GM12878 (cell line): ENCODE measurements around the gene CAMK2D. TPM values are rescaled to one million over a fixed set of nuclear protein-coding genes. Genes with fewer than 3 reads are reported as not detected.

Experiments
- ATAC-seq: fragments of 200-7000 bp; cut with Tn5 transposase; 3 replicates; pipeline ENCODE4 v1.9.1; 2020; ENCODE audit warnings: mild to moderate bottlenecking, moderate library complexity
- BruUV-seq: library from RNA; stranded (reverse); fragments of 400-500 nt; replicated peaks from 2 replicates; lab custom pipeline; 2021; lab: Mats Ljungman, UMichigan
- CTCF ChIA-PET: fragments of 300-600 bp; sonication (Branson Sonifier 250); formaldehyde crosslinking; extraction: SDS; loops from one replicate; lab custom pipeline; 2021; ENCODE audit warnings: inconsistent platforms; lab: Yijun Ruan, JAX
- POLR2A ChIA-PET: fragments of 350-600 bp; formaldehyde crosslinking; extraction: SDS; loops from one replicate; lab custom pipeline; 2021; ENCODE audit warnings: inconsistent platforms; lab: Charles Lee
- RAD21 ChIA-PET: fragments of 300-600 bp; sonication (Branson Sonifier 250); formaldehyde crosslinking; loops from one replicate; lab custom pipeline; 2023; ENCODE audit warnings: antibody characterized with exemption; ENCODE audit not compliant: unreplicated experiment; lab: Charles Lee
- SMC1A ChIA-PET: fragments of 300-600 bp; sonication (Branson Sonifier 250); formaldehyde crosslinking; loops from one replicate; lab custom pipeline; 2023; ENCODE audit not compliant: unreplicated experiment, uncharacterized antibody; lab: Charles Lee
- DNase-seq: peaks from one replicate; pipeline ENCODE4 v3.0.0-alpha.2; 2011; ENCODE audit warnings: low read depth, low spot score
- FAIRE-seq: peaks from 3 replicates; lab custom pipeline; 2011; peaks lifted over from hg19 to GRCh38; lab: Jason Lieb, UNC
- H2AFZ ChIP-seq: 2 replicates; pipeline ENCODE4 v1.6.0; 2011; ENCODE audit warnings: low read depth, low read length, control low read depth; ENCODE audit not compliant: control insufficient read depth
- H3K27ac ChIP-seq: 2 replicates; pipeline ENCODE4 v1.5.1; 2011; ENCODE audit warnings: control low read depth; ENCODE audit not compliant: control insufficient read depth, insufficient read depth
- H3K27me3 ChIP-seq, 2 experiments: replicated peaks in 1 of 2; 2 replicates each; pipeline versions ENCODE4 v1.6.0 to v1.6.1; 2011; ENCODE audit warnings: low read length in 1 of 2; ENCODE audit not compliant: control insufficient read depth in 2 of 2, insufficient read depth in 2 of 2
- H3K36me3 ChIP-seq, 2 experiments: 2 replicates each; pipeline ENCODE4 v1.5.1; 2011; ENCODE audit warnings: low read length in 1 of 2; ENCODE audit not compliant: control insufficient read depth in 2 of 2, insufficient read depth in 2 of 2
- H3K4me1 ChIP-seq: 2 replicates; pipeline ENCODE4 v1.6.1; 2011; ENCODE audit warnings: mild to moderate bottlenecking, low read length, moderate library complexity, mixed read lengths; ENCODE audit not compliant: control insufficient read depth, insufficient read depth
- H3K4me2 ChIP-seq: 2 replicates; pipeline ENCODE4 v1.6.0; 2011; ENCODE audit warnings: control low read depth; ENCODE audit not compliant: control insufficient read depth, insufficient read depth
- H3K4me3 ChIP-seq: fragments of 200-600 bp; sonication (generic); 2 replicates; pipeline ENCODE4 v1.5.1; 2016
- H3K79me2 ChIP-seq: 2 replicates; pipeline ENCODE4 v1.6.0; 2011; ENCODE audit warnings: low read length; ENCODE audit not compliant: control insufficient read depth, insufficient read depth
- H3K9ac ChIP-seq: 2 replicates; pipeline ENCODE4 v1.8.0; 2011; ENCODE audit warnings: low read length, control low read depth, mixed read lengths; ENCODE audit not compliant: control insufficient read depth, insufficient read depth
- H3K9me3 ChIP-seq: replicated peaks from 3 replicates; pipeline ENCODE4 v1.5.1; 2011; ENCODE audit warnings: mild to moderate bottlenecking, low read length; ENCODE audit not compliant: control insufficient read depth, insufficient read depth
- H4K20me1 ChIP-seq: 2 replicates; pipeline ENCODE4 v1.6.0; 2011; ENCODE audit not compliant: control insufficient read depth, insufficient read depth
- EGR1 ChIP-seq, 2 experiments: IDR thresholded peaks; 1 replicate in 1 of 2; 2 replicates in 1 of 2; pipeline ENCODE4 v1.6.1; 2011 to 2012; ENCODE audit warnings: low read depth in 2 of 2, low read length in 2 of 2, borderline replicate concordance in 1 of 2, mild to moderate bottlenecking in 1 of 2, moderate library complexity in 1 of 2
- ETV6 ChIP-seq, 2 experiments: fragments of 450-650 bp in 1 of 2; IDR thresholded peaks in 1 of 2; conservative IDR thresholded peaks in 1 of 2; 2 replicates each; pipeline ENCODE4 v1.6.1; 2014; ENCODE audit warnings: antibody characterized with exemption in 1 of 2, borderline replicate concordance in 1 of 2, low read depth in 1 of 2, mild to moderate bottlenecking in 1 of 2, moderate library complexity in 1 of 2
- JUND ChIP-seq: IDR thresholded peaks from 2 replicates; pipeline ENCODE4 v1.6.1; 2012; ENCODE audit warnings: low read depth, mild to moderate bottlenecking, low read length, improper control_type of control experiment, moderate library complexity
- LARP7 ChIP-seq: fragments of 450-650 bp; IDR thresholded peaks from 2 replicates; pipeline ENCODE4 v1.6.1; 2017; ENCODE audit warnings: mild to moderate bottlenecking
- PAX5 ChIP-seq: IDR thresholded peaks from 2 replicates; pipeline ENCODE4 v1.6.1; 2011; ENCODE audit warnings: low read depth, low read length, borderline replicate concordance
- RELA ChIP-seq: fragments of 450-650 bp; IDR thresholded peaks from 2 replicates; pipeline ENCODE4 v1.8.0; 2014; ENCODE audit warnings: borderline replicate concordance; ENCODE audit not compliant: partially characterized antibody
- SUZ12 ChIP-seq: fragments of 200-600 bp; sonication (generic); IDR thresholded peaks from one replicate; pipeline ENCODE4 v1.6.1; 2018; ENCODE audit warnings: antibody characterized with exemption, mild to moderate bottlenecking; ENCODE audit not compliant: unreplicated experiment
- WRNIP1 ChIP-seq: IDR thresholded peaks from 2 replicates; pipeline ENCODE4 v1.6.1; 2011; ENCODE audit warnings: low read depth, low read length, improper control_type of control experiment, borderline replicate concordance
- ZNF274 ChIP-seq: IDR thresholded peaks from one replicate; pipeline ENCODE4 v1.8.0; 2011; ENCODE audit not compliant: insufficient read length, insufficient read depth
- WGBS: methylation state at CpG from one replicate; pipeline ENCODE4 v1.1.6; 2016; ENCODE audit warnings: low lambda C conversion rate; ENCODE audit not compliant: insufficient replicate concordance, insufficient coverage; ENCODE audit errors: missing lambda C conversion rate; 5-methylcytosine and 5-hydroxymethylcytosine counted together
- in situ Hi-C: fragments of 300-500 bp; cut with MboI; formaldehyde crosslinking; loops from 9 replicates; pipeline ENCODE4 v1.14.3; 2018; ENCODE audit warnings: mixed read lengths
- intact Hi-C: fragments of 100-400 bp; cut with micrococcal nuclease; formaldehyde crosslinking; loops from one replicate; pipeline ENCODE4 v1.14.2; 2022; ENCODE audit not compliant: unreplicated experiment
- polyA plus RNA-seq, 11 experiments: library from polyadenylated mRNA; depleted of rRNA in 4 of 11; unstranded in 6 of 11; stranded (reverse) in 5 of 11; fragments of >200 nt; fragmentation: Nextera tagmentation in 4 of 11; fragmentation: Illumina TruSeq in 1 of 11; extraction: Ambion mirVana in 4 of 11; extraction: Trizol in 1 of 11; gene quantifications; 1 replicate in 1 of 11; 2 replicates in 10 of 11; pipeline versions ENCODE4 v1.2.1 to v1.2.3, GENCODE V29; 2011 to 2016; ENCODE audit warnings: inconsistent platforms in 2 of 11, missing spikeins in 2 of 11, low read depth in 1 of 11
- total RNA-seq, 4 experiments: library from RNA; depleted of rRNA in 3 of 4; stranded (reverse); fragments of >200 nt in 3 of 4; fragmentation: Illumina TruSeq in 1 of 4; extraction: Trizol in 1 of 4; gene quantifications; 2 replicates each; pipeline versions ENCODE4 v1.2.1 to v1.2.3, GENCODE V29; 2013 to 2021
- TF ChIP-seq, protein P1 (sequence below): fragments of 150-350 bp; IDR thresholded peaks from 2 replicates; pipeline ENCODE4 v1.6.1; 2014; ENCODE audit warnings: mild to moderate bottlenecking, low read depth, low read length
- TF ChIP-seq, protein P2 (sequence below): fragments of 150-350 bp; IDR thresholded peaks from 2 replicates; pipeline ENCODE4 v1.6.1; 2016; ENCODE audit warnings: low read depth, low read length
- TF ChIP-seq, protein P3 (sequence below): fragments of 450-650 bp; conservative IDR thresholded peaks from 2 replicates; pipeline ENCODE4 v1.6.1; 2017; ENCODE audit warnings: mild to moderate bottlenecking, moderate library complexity
- TF ChIP-seq, protein P4 (sequence below): fragments of 450-650 bp; formaldehyde crosslinking; IDR thresholded peaks from 2 replicates; pipeline ENCODE4 v1.4.0; 2020; ENCODE audit warnings: mild to moderate bottlenecking, moderate library complexity

The CAMK2D gene
- total and polyA plus RNA-seq, 10 of the 15 experiments (the other 5 are each of a cell fraction or from before 2014, with no cell fraction given) = 6.9 to 88.5 (median 12.9) TPM

DNA sequence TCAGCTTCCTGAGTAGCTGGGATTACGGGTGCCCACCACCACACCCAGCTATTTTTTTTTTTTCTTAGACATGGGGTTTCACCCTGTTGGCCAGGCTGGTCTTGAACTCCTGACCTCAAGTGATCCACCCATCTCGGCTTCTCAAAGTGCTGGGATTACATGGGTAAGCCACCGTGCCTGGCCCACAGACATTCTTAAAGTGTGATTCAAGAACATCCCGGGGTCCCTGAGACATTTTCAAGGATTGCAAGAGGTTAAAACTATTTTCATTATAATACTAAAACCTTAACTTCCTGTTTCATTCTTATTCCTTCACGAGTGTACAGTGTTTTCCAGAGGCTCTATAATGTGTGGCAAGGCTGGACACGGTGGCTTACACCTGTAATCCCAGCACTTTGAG, 318.7 kb downstream of the CAMK2D start:
- WGBS = 36% methylated on average over 6 of the region's 6 CpGs
- in situ Hi-C loops (no loop called here), intact Hi-C loops (no loop called here)
- no peaks in the 10 kb centered on the region for H3K36me3 ChIP-seq
- FAIRE-seq (no peak), DNase-seq (no peak), ATAC-seq (no peak)
- CTCF ChIA-PET = no interaction called here
- no peaks in the 10 kb centered on the region; the same call in 1 of the 2 replicates for H3K4me1 ChIP-seq
- no peaks in the 10 kb centered on the region for H4K20me1 ChIP-seq
- no peak overlapping the region for H3K4me2 ChIP-seq
- H3K79me2 ChIP-seq = no peaks in the 10 kb centered on the region
- H3K9me3 ChIP-seq = no peaks in the 10 kb centered on the region; the same call in 2 of the 3 replicates
- H3K9ac ChIP-seq = no peak overlapping the region
- no TSS peak for BruUV-seq
- SMC1A ChIA-PET = interaction anchor here (0.6 to 1.0 kb wide), 2 partner anchors 165 to 749 kb away, joined by 3 read pairs; no protein-coding TSS in a partner anchor
- no peak overlapping the region for H2AFZ ChIP-seq
- POLR2A ChIA-PET = interaction anchor here (0.6 kb wide), 1 partner anchor 9 kb away, joined by 3 read pairs; no protein-coding TSS in a partner anchor
- no peak overlapping the region for H3K4me3 ChIP-seq
- RAD21 ChIA-PET = interaction anchor here (0.6 kb wide), 1 partner anchor 412 kb away, joined by 3 read pairs; no protein-coding TSS in a partner anchor
- no peaks in the 10 kb centered on the region for H3K27me3 ChIP-seq
- no peak overlapping the region for H3K27ac ChIP-seq
- TF ChIP-seq PAX5 = no peak
- TF ChIP-seq ZNF274 = no peak
- TF ChIP-seq ETV6 (conservative IDR thresholded peaks at IDR 0.05 in 1 of 2, IDR thresholded peaks at IDR 0.05 in 1 of 2; ENCODE audit: borderline replicate concordance in 1 of 2, low read depth in 1 of 2) = no peak
- TF ChIP-seq EGR1 (IDR thresholded peaks at IDR 0.05; ENCODE audit: borderline replicate concordance in 1 of 2, low read depth in 2 of 2, low read length in 2 of 2) = no peak
- TF ChIP-seq, protein P1, sequence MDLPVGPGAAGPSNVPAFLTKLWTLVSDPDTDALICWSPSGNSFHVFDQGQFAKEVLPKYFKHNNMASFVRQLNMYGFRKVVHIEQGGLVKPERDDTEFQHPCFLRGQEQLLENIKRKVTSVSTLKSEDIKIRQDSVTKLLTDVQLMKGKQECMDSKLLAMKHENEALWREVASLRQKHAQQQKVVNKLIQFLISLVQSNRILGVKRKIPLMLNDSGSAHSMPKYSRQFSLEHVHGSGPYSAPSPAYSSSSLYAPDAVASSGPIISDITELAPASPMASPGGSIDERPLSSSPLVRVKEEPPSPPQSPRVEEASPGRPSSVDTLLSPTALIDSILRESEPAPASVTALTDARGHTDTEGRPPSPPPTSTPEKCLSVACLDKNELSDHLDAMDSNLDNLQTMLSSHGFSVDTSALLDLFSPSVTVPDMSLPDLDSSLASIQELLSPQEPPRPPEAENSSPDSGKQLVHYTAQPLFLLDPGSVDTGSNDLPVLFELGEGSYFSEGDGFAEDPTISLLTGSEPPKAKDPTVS = no peak
- TF ChIP-seq, protein P2, sequence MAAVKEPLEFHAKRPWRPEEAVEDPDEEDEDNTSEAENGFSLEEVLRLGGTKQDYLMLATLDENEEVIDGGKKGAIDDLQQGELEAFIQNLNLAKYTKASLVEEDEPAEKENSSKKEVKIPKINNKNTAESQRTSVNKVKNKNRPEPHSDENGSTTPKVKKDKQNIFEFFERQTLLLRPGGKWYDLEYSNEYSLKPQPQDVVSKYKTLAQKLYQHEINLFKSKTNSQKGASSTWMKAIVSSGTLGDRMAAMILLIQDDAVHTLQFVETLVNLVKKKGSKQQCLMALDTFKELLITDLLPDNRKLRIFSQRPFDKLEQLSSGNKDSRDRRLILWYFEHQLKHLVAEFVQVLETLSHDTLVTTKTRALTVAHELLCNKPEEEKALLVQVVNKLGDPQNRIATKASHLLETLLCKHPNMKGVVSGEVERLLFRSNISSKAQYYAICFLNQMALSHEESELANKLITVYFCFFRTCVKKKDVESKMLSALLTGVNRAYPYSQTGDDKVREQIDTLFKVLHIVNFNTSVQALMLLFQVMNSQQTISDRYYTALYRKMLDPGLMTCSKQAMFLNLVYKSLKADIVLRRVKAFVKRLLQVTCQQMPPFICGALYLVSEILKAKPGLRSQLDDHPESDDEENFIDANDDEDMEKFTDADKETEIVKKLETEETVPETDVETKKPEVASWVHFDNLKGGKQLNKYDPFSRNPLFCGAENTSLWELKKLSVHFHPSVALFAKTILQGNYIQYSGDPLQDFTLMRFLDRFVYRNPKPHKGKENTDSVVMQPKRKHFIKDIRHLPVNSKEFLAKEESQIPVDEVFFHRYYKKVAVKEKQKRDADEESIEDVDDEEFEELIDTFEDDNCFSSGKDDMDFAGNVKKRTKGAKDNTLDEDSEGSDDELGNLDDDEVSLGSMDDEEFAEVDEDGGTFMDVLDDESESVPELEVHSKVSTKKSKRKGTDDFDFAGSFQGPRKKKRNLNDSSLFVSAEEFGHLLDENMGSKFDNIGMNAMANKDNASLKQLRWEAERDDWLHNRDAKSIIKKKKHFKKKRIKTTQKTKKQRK = no peak
- TF ChIP-seq LARP7 = no peak
- TF ChIP-seq, protein P3, sequence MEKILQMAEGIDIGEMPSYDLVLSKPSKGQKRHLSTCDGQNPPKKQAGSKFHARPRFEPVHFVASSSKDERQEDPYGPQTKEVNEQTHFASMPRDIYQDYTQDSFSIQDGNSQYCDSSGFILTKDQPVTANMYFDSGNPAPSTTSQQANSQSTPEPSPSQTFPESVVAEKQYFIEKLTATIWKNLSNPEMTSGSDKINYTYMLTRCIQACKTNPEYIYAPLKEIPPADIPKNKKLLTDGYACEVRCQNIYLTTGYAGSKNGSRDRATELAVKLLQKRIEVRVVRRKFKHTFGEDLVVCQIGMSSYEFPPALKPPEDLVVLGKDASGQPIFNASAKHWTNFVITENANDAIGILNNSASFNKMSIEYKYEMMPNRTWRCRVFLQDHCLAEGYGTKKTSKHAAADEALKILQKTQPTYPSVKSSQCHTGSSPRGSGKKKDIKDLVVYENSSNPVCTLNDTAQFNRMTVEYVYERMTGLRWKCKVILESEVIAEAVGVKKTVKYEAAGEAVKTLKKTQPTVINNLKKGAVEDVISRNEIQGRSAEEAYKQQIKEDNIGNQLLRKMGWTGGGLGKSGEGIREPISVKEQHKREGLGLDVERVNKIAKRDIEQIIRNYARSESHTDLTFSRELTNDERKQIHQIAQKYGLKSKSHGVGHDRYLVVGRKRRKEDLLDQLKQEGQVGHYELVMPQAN = no peak
- no peak for TF ChIP-seq SUZ12
- TF ChIP-seq WRNIP1 = no peak
- no peak for TF ChIP-seq RELA
- no peak for TF ChIP-seq JUND
- TF ChIP-seq, protein P4, sequence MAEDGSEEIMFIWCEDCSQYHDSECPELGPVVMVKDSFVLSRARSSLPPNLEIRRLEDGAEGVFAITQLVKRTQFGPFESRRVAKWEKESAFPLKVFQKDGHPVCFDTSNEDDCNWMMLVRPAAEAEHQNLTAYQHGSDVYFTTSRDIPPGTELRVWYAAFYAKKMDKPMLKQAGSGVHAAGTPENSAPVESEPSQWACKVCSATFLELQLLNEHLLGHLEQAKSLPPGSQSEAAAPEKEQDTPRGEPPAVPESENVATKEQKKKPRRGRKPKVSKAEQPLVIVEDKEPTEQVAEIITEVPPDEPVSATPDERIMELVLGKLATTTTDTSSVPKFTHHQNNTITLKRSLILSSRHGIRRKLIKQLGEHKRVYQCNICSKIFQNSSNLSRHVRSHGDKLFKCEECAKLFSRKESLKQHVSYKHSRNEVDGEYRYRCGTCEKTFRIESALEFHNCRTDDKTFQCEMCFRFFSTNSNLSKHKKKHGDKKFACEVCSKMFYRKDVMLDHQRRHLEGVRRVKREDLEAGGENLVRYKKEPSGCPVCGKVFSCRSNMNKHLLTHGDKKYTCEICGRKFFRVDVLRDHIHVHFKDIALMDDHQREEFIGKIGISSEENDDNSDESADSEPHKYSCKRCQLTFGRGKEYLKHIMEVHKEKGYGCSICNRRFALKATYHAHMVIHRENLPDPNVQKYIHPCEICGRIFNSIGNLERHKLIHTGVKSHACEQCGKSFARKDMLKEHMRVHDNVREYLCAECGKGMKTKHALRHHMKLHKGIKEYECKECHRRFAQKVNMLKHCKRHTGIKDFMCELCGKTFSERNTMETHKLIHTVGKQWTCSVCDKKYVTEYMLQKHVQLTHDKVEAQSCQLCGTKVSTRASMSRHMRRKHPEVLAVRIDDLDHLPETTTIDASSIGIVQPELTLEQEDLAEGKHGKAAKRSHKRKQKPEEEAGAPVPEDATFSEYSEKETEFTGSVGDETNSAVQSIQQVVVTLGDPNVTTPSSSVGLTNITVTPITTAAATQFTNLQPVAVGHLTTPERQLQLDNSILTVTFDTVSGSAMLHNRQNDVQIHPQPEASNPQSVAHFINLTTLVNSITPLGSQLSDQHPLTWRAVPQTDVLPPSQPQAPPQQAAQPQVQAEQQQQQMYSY (CRISPR knock-in tag) = no peak
